Prostate gland (tissue), 2 donors: Measurements from ENCODE around the gene MED9.

Experiments
- POLR2A ChIP-seq: fragments of 450-650 bp; IDR thresholded peaks from one replicate; pipeline ENCODE4 v1.6.1; 2016; ENCODE audit warnings: antibody characterized with exemption, mild to moderate bottlenecking
- POLR2AphosphoS5 ChIP-seq: sonication (generic); formaldehyde crosslinking; IDR thresholded peaks from one replicate; pipeline ENCODE4 v1.6.1; 2017; ENCODE audit warnings: antibody characterized with exemption
- TF ChIP-seq, protein P1 (sequence below), 4 experiments: fragments of 200-600 bp in 2 of 4; fragments of 450-650 bp in 2 of 4; sonication (generic) in 2 of 4; IDR thresholded peaks; 1 replicate in 3 of 4; 2 replicates in 1 of 4; pipeline ENCODE4 v1.5.1; 2016 to 2019; ENCODE audit warnings: antibody characterized with exemption in 4 of 4, mild to moderate bottlenecking in 2 of 4, moderate library complexity in 2 of 4

DNA sequence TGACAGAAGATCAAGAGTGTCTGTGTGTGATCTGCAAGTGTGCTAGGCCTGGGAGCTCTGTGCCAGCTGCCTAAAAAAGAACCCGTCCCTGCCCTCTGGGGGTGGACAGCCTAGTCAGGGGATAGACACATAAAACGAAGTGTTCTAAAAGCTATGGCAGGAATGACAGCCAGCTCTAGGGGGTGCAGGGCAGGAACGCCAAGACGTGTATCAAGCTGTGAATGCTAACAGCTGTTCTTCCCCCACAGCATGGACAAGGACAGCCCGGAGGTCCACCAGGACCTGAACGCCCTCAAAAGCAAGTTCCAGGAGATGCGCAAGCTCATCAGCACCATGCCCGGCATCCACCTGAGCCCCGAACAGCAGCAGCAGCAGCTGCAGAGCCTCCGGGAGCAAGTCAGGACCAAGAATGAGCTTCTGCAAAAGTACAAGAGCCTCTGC is 14.3 kb downstream of the MED9 start:
- TF ChIP-seq, protein P1, sequence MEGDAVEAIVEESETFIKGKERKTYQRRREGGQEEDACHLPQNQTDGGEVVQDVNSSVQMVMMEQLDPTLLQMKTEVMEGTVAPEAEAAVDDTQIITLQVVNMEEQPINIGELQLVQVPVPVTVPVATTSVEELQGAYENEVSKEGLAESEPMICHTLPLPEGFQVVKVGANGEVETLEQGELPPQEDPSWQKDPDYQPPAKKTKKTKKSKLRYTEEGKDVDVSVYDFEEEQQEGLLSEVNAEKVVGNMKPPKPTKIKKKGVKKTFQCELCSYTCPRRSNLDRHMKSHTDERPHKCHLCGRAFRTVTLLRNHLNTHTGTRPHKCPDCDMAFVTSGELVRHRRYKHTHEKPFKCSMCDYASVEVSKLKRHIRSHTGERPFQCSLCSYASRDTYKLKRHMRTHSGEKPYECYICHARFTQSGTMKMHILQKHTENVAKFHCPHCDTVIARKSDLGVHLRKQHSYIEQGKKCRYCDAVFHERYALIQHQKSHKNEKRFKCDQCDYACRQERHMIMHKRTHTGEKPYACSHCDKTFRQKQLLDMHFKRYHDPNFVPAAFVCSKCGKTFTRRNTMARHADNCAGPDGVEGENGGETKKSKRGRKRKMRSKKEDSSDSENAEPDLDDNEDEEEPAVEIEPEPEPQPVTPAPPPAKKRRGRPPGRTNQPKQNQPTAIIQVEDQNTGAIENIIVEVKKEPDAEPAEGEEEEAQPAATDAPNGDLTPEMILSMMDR (IDR thresholded peaks at IDR 0.05): no peak
- no peak for TF ChIP-seq POLR2AphosphoS5
- no peak for TF ChIP-seq POLR2A
